ENCODE measurements around the gene KIF5B. TPM values are rescaled to one million over a fixed set of nuclear protein-coding genes. Genes with fewer than 3 reads are reported as not detected.

KIF5B gene
- total and polyA plus RNA-seq, 2 experiments from 2014 or later, result 63.5 to 81.8 TPM

DNA sequence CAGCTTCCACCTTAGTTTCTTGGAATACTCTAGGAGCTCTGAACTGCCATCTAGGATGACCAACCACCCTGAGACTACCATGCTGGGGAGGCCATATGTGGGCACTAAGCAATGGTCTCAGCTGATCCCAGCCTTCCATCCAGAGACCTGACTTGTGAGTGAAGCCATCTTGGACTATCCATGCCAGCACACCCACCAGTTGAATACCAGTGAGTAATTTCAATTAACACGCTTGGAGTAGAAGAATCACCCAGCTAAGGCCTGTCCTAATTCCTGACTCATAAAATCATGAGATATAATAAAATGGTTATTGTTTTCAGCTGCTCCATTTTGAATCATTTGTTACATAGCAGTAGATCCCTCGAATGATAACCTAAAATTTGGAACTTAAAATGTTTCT lies 5.2 kb upstream of the KIF5B start (continued):
- TF ChIP-seq, protein P1, sequence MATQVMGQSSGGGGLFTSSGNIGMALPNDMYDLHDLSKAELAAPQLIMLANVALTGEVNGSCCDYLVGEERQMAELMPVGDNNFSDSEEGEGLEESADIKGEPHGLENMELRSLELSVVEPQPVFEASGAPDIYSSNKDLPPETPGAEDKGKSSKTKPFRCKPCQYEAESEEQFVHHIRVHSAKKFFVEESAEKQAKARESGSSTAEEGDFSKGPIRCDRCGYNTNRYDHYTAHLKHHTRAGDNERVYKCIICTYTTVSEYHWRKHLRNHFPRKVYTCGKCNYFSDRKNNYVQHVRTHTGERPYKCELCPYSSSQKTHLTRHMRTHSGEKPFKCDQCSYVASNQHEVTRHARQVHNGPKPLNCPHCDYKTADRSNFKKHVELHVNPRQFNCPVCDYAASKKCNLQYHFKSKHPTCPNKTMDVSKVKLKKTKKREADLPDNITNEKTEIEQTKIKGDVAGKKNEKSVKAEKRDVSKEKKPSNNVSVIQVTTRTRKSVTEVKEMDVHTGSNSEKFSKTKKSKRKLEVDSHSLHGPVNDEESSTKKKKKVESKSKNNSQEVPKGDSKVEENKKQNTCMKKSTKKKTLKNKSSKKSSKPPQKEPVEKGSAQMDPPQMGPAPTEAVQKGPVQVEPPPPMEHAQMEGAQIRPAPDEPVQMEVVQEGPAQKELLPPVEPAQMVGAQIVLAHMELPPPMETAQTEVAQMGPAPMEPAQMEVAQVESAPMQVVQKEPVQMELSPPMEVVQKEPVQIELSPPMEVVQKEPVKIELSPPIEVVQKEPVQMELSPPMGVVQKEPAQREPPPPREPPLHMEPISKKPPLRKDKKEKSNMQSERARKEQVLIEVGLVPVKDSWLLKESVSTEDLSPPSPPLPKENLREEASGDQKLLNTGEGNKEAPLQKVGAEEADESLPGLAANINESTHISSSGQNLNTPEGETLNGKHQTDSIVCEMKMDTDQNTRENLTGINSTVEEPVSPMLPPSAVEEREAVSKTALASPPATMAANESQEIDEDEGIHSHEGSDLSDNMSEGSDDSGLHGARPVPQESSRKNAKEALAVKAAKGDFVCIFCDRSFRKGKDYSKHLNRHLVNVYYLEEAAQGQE (IDR thresholded peaks at IDR 0.05; ENCODE audit: unreplicated experiment), result no peak

DNA sequence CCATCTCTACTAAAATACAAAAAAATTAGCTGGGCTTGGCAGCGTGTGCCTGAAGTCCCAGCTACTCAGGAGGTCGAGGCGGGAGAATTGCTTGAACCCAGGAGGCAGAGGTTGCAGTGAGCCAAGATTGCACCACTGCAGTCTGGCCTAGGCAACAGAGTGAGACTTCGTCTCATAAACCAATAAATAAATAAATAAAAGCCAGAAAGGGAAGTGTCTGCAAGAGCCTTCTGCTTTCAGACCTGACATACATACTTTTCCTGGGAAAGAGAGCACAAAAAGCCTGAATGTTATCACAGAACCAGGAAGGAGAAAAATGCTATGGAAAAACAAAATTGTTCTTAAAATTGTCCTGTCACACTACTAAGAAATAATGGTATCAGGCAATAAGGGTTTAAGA lies 4.1 kb upstream of the KIF5B start:
- H3K4me1 ChIP-seq (ENCODE audit: insufficient read depth), result peaks cover 3% of the 10 kb centered on the region; the same call in 1 of the 2 replicates
- TF ChIP-seq, protein P2, sequence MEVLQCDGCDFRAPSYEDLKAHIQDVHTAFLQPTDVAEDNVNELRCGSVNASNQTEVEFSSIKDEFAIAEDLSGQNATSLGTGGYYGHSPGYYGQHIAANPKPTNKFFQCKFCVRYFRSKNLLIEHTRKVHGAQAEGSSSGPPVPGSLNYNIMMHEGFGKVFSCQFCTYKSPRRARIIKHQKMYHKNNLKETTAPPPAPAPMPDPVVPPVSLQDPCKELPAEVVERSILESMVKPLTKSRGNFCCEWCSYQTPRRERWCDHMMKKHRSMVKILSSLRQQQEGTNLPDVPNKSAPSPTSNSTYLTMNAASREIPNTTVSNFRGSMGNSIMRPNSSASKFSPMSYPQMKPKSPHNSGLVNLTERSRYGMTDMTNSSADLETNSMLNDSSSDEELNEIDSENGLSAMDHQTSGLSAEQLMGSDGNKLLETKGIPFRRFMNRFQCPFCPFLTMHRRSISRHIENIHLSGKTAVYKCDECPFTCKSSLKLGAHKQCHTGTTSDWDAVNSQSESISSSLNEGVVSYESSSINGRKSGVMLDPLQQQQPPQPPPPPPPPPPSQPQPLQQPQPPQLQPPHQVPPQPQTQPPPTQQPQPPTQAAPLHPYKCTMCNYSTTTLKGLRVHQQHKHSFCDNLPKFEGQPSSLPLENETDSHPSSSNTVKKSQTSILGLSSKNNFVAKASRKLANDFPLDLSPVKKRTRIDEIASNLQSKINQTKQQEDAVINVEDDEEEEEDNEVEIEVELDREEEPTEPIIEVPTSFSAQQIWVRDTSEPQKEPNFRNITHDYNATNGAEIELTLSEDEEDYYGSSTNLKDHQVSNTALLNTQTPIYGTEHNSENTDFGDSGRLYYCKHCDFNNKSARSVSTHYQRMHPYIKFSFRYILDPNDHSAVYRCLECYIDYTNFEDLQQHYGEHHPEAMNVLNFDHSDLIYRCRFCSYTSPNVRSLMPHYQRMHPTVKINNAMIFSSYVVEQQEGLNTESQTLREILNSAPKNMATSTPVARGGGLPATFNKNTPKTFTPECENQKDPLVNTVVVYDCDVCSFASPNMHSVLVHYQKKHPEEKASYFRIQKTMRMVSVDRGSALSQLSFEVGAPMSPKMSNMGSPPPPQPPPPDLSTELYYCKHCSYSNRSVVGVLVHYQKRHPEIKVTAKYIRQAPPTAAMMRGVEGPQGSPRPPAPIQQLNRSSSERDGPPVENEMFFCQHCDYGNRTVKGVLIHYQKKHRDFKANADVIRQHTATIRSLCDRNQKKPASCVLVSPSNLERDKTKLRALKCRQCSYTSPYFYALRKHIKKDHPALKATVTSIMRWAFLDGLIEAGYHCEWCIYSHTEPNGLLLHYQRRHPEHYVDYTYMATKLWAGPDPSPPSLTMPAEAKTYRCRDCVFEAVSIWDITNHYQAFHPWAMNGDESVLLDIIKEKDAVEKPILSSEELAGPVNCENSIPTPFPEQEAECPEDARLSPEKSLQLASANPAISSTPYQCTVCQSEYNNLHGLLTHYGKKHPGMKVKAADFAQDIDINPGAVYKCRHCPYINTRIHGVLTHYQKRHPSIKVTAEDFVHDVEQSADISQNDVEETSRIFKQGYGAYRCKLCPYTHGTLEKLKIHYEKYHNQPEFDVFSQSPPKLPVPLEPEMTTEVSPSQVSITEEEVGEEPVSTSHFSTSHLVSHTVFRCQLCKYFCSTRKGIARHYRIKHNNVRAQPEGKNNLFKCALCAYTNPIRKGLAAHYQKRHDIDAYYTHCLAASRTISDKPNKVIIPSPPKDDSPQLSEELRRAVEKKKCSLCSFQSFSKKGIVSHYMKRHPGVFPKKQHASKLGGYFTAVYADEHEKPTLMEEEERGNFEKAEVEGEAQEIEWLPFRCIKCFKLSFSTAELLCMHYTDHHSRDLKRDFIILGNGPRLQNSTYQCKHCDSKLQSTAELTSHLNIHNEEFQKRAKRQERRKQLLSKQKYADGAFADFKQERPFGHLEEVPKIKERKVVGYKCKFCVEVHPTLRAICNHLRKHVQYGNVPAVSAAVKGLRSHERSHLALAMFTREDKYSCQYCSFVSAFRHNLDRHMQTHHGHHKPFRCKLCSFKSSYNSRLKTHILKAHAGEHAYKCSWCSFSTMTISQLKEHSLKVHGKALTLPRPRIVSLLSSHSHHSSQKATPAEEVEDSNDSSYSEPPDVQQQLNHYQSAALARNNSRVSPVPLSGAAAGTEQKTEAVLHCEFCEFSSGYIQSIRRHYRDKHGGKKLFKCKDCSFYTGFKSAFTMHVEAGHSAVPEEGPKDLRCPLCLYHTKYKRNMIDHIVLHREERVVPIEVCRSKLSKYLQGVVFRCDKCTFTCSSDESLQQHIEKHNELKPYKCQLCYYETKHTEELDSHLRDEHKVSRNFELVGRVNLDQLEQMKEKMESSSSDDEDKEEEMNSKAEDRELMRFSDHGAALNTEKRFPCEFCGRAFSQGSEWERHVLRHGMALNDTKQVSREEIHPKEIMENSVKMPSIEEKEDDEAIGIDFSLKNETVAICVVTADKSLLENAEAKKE (CRISPR knock-in tag; IDR thresholded peaks at IDR 0.05), result no peak
- TF ChIP-seq NANOG (IDR thresholded peaks at IDR 0.05; ENCODE audit: borderline replicate concordance), result no peak
- no peak for TF ChIP-seq POLR2AphosphoS5 (IDR thresholded peaks at IDR 0.05; ENCODE audit: low read depth)
- TF ChIP-seq, protein P1 (IDR thresholded peaks at IDR 0.05; ENCODE audit: unreplicated experiment), result no peak
- no peak for TF ChIP-seq EZH2 (IDR thresholded peaks at IDR 0.05; ENCODE audit: low read depth, unreplicated experiment)
- no peaks in the 10 kb centered on the region for H3K9me2 ChIP-seq (ENCODE audit: insufficient read depth)
- H3K27me3 ChIP-seq (ENCODE audit: insufficient read depth), result no peaks in the 10 kb centered on the region
- peaks cover 12% of the 10 kb centered on the region for H3K27me3 Mint-ChIP-seq (ENCODE audit: insufficient read depth, low read depth, poor library complexity)
- DNase-seq (ENCODE audit: low spot score) (no peak), ATAC-seq (no peak)
- H3K36me3 Mint-ChIP-seq (ENCODE audit: low read depth), result peaks cover 4% of the 10 kb centered on the region; the same call in 2 of the 3 replicates
- H3K79me2 ChIP-seq (replicated peaks; ENCODE audit: insufficient read depth), result peaks cover 8% of the 10 kb centered on the region
- H3K27ac Mint-ChIP-seq, result no peak overlapping the region
- no peaks in the 10 kb centered on the region for H3K36me3 ChIP-seq (ENCODE audit: insufficient read depth)
- H3F3A ChIP-seq (replicated peaks; ENCODE audit: low read depth), result no peaks in the 10 kb centered on the region
- H3K4me1 Mint-ChIP-seq, result peaks cover 10% of the 10 kb centered on the region
- no peak overlapping the region for H2AFZ ChIP-seq
- no peak overlapping the region for H3K27ac ChIP-seq (ENCODE audit: low read depth)
- H3K4me3 ChIP-seq, result no peak overlapping the region
- no peak overlapping the region for H3K4me3 Mint-ChIP-seq
- no peaks in the 10 kb centered on the region for H4K20me1 ChIP-seq (replicated peaks; ENCODE audit: insufficient read depth)
- H3K4me2 ChIP-seq, result no peak overlapping the region
- no peaks in the 10 kb centered on the region; the same call in 2 of the 3 replicates for H3K9me3 Mint-ChIP-seq

Measured in GM23338 (cell line).